GM18511 (cell line): ENCODE results near the gene RIPOR2.
"Not testable (repeated sequence)": the region's sequence is repeated elsewhere in the genome, so short reads cannot be mapped to it uniquely, and the experiment has no call there.

Source experiments
- ATAC-seq: cut with Tn5 transposase; IDR thresholded peaks from one replicate; pipeline ENCODE4 v1.9.1; 2021; ENCODE audit warnings: mild to moderate bottlenecking, moderate library complexity; ENCODE audit not compliant: unreplicated experiment

RIPOR2 gene

GRCh38 chr6:24775520-24776058 is 160.2 kb downstream of the RIPOR2 start:
- peak; percentile 12 for ATAC-seq

GRCh38 chr6:24774696-24775519 is 160.9 kb downstream of the RIPOR2 start, which contains the start of gene GMNN:
Gene GMNN, plus strand, starts transcription at chr6:24774937. Its CDS starts 2,310 bp downstream, at chr6:24777247.
- ATAC-seq: peak; percentile 91

- ATAC-seq: no peak
Observed at GRCh38 chr6:24768361-24768760, 167.4 kb downstream of the RIPOR2 start.

DNA sequence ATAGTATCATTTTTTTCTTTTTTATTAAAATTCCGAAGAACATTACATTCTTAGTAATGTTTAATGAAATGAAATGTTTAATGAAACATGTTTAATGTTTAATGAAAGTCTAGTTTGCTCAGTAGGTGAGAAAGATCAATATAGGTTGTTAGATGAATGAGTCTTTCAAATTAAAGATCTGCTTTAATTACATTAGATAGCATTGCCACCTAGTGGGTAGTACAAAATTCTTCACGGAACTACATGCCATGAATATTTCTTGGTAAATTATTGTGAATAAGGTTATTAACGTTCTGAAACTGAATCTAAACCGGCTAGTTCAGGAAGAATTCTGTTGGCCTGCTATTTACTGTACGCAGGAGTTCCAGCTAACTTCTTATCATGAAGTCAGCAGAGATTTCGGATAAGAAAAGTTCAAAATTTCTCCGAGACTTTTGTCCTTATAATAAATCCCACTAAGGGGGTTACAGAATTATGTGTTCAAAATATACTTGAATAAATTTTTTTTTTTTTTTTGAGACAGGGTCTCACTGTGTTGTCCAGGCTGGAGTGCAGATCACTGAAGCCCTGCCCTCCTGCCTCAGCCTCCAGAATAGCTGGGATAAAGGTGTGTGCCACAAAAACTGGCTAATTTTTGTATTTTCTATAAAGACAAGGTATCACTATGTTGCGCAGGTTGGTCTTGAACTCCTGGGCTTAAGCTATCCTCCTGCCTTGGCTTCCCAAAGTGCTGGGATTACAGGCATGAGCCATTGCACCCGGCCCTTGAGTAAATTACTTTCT is 168.9 kb downstream of the RIPOR2 start:
- peak; percentile 80 for ATAC-seq

- not testable (repeated sequence) for ATAC-seq
Observed at GRCh38 chr6:24765968-24766367, 169.8 kb downstream of the RIPOR2 start.

GRCh38 chr6:24764833-24765828 is 170.6 kb downstream of the RIPOR2 start:
- ATAC-seq: not testable (repeated sequence)

DNA sequence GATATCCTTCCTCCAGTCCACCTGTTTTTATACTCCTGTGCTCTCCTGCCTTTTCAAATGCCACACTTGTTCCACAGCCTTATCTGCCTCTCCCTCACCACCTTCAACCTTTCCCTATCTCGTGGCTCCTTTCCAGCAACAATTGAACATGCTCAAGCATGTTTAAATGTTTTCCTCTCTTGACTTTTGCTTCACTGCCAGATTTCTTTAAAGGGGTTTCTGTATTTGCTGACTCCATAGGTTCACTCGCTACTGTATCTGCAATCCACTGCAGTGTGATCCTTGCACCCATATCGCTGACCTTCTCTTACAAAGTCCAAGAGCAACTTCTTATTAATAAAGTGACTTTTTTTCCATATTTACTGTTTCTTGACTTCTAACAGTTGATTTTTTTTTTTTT is 172.2 kb downstream of the RIPOR2 start:
- ATAC-seq: no peak

DNA sequence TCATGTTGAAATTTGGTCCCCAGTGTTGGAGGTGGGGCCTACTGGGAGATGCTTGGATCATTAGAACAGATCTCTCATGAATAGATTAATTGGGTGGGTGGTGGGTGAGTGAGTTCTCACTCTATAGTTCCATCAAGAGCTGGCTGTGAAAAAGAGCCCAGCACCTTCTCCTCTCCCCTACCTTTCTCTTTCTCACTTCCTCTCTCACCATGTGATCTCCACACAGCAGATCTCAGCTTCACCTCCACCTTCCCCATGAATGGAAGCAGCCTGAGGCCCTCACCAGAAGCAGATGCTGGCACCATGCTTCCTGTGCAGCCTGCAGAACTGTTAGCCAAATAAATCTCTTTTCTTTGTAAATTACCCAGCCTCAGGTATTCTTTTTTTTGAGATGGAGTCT is 173.9 kb downstream of the RIPOR2 start:
- ATAC-seq: peak; percentile 45

- peak; percentile 39 for ATAC-seq
Observed at GRCh38 chr6:24761193-24761835, 174.4 kb downstream of the RIPOR2 start.

- ATAC-seq: no peak
Observed at GRCh38 chr6:24760210-24760609, 175.6 kb downstream of the RIPOR2 start.

GRCh38 chr6:24759718-24760117 is 176.0 kb downstream of the RIPOR2 start:
- ATAC-seq: no peak

GRCh38 chr6:24757611-24758010 is 178.1 kb downstream of the RIPOR2 start:
- no peak for ATAC-seq

- no peak for ATAC-seq
Observed at GRCh38 chr6:24755279-24755678, 180.5 kb downstream of the RIPOR2 start.

GRCh38 chr6:24754378-24754777 is 181.4 kb downstream of the RIPOR2 start:
- not testable (repeated sequence) for ATAC-seq
